Mammary epithelial cell (primary cell): Measurements from ENCODE around the gene ZNF621.

Source experiments
- CTCF ChIP-seq, 2 donors: IDR thresholded peaks in 1 of 2; conservative IDR thresholded peaks in 1 of 2; 2 replicates each; pipeline ENCODE4 v1.5.1; 2011 to 2012; ENCODE audit warnings: inconsistent platforms in 2 of 2, low read length in 2 of 2, mild to moderate bottlenecking in 2 of 2, control low read depth in 1 of 2, low read depth in 1 of 2; ENCODE audit not compliant: insufficient read depth in 1 of 2; ENCODE audit errors: extremely low read depth in 1 of 2
- EZH2 ChIP-seq: IDR thresholded peaks from 2 replicates; pipeline ENCODE4 v1.6.1; 2012; ENCODE audit warnings: low read length, inconsistent platforms, borderline replicate concordance

- no peak for TF ChIP-seq EZH2
- no peak for TF ChIP-seq CTCF (conservative IDR thresholded peaks at IDR 0.05 in 1 of 2, IDR thresholded peaks at IDR 0.05 in 1 of 2; ENCODE audit: extremely low read depth in 1 of 2, insufficient read depth in 1 of 2, low read depth in 1 of 2, low read length in 2 of 2)
Observed at GRCh38 chr3:40586901-40587300, 62.1 kb downstream of the ZNF621 start.
